AG09319 (cell line): ENCODE measurements around the gene KCNH4.

ENCODE experiments used
- DNase-seq: peaks from one replicate; pipeline ENCODE4 v3.0.0-alpha.2; 2010; ENCODE audit warnings: low read depth; ENCODE audit errors: extremely low read depth
- CTCF ChIP-seq: IDR thresholded peaks from 2 replicates; pipeline ENCODE4 v1.5.1; 2011; ENCODE audit warnings: low read depth, mild to moderate bottlenecking, inconsistent platforms, low read length, moderate library complexity

The KCNH4 gene

GRCh38 chr17:42111871-42112551 lies 68.9 kb downstream of the KCNH4 start:
- no peak for TF ChIP-seq CTCF
- DNase-seq = no peak

DNA sequence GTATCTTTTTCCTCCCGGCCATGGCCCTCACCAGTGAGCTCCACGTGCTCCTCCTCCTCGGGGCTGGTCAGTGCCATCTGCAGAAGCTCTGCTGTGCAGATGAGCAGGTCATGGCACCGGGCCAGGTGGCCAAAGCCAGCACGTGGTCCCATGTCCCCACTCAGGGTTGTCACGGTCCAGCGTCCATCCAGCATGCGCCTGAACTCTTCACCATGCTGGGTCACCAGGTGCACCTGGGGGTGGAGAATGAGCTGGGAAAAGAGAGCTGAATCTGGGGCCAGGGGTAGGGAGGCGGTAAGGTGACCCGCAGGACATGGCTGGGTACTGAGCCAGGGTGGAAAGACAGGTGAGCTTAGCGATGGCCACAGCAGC lies 69.7 kb downstream of the KCNH4 start:
- TF ChIP-seq CTCF = no peak
- DNase-seq = no peak

DNA sequence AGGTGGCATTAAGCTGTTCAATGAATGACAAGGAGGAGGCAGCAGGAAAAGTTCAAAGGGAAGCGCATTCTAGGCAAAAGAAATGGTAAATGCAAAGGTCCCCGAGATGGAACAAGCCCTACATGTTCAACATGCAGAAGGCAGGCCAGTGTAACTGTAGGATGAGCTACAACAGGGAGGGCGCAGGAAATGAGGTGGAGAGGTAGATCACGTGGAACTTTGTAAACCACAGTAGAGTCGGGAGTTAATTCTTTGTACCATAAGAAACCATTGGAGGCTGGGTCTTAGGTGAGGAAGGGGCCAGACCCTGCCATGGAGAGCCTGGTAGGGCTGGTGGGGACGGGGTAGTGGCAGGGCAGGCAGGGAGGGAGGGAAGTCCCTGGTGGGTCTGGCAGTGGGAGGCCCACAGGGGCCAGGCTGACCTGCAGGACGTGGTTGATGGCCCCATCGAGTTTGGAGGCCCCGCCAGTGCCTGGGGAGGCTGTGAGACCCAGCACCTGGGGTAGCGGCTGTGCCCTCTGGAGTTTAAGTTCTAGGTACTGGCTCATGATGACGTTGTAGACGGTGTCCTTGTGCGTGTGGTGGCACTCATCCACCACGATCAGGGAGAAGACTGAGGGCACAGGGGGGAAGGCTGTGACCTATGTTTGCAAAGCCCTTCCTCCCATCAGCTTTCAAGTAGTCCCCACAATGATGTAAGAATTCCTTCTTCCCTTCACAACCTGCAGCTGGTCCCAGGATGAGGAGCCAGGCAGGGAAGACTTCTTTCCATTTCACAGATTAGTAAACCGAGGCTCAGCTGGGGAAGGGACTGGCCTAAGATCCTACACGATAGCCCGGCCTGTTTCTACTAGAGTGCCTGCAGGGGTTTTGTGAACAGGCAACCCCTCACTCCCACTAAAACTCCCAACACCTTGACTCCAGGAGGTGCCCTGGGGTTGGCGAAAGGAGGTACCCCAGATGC lies 70.4 kb downstream of the KCNH4 start:
- no peak for DNase-seq
- no peak for TF ChIP-seq CTCF

- no peak for TF ChIP-seq CTCF
- DNase-seq = no peak
Measured at GRCh38 chr17:42109086-42109485, 71.9 kb downstream of the KCNH4 start.

- DNase-seq = no peak
- no peak for TF ChIP-seq CTCF
Measured at GRCh38 chr17:42107597-42108576, 73.1 kb downstream of the KCNH4 start.

GRCh38 chr17:42107124-42107523 lies 73.8 kb downstream of the KCNH4 start:
- no peak for TF ChIP-seq CTCF
- no peak for DNase-seq
